Astrocyte (in vitro differentiated cells and primary cell): ENCODE measurements around the gene CORO2B. TPM values are rescaled to one million over a fixed set of nuclear protein-coding genes. Genes with fewer than 3 reads are reported as not detected.
A peak's percentile ranks its signal among the peaks of the same experiment; 100 is the strongest.

Source experiments
- DNase-seq: peaks from one replicate; pipeline ENCODE4 v3.0.0-alpha.2; 2010; ENCODE audit warnings: low read depth
- FAIRE-seq: peaks from 2 replicates; lab custom pipeline; 2011; peaks lifted over from hg19 to GRCh38; lab: Jason Lieb, UNC
- H2AFZ ChIP-seq: 2 replicates; pipeline ENCODE4 v1.6.0; 2012; ENCODE audit warnings: low read depth, low read length, inconsistent platforms
- H3K27ac ChIP-seq: 2 replicates; pipeline ENCODE4 v1.5.1; 2011; ENCODE audit warnings: low read depth, low read length, inconsistent platforms
- H3K27me3 ChIP-seq: 2 replicates; pipeline ENCODE4 v1.6.0; 2011; ENCODE audit warnings: low read length, inconsistent platforms; ENCODE audit not compliant: insufficient read depth
- H3K36me3 ChIP-seq: 2 replicates; pipeline ENCODE4 v1.5.1; 2011; ENCODE audit warnings: low read length, inconsistent platforms; ENCODE audit not compliant: insufficient read depth
- H3K4me1 ChIP-seq: 2 replicates; pipeline ENCODE4 v1.5.1; 2011; ENCODE audit warnings: low read length, inconsistent platforms; ENCODE audit not compliant: insufficient read depth
- H3K4me2 ChIP-seq: 2 replicates; pipeline ENCODE4 v1.6.0; 2012; ENCODE audit warnings: low read length, inconsistent platforms
- H3K4me3 ChIP-seq: 2 replicates; pipeline ENCODE4 v1.5.1; 2011; ENCODE audit warnings: low read depth, mild to moderate bottlenecking, low read length, inconsistent platforms; ENCODE audit not compliant: insufficient read depth
- H3K79me2 ChIP-seq: 2 replicates; pipeline ENCODE4 v1.6.0; 2012; ENCODE audit warnings: mild to moderate bottlenecking, low read length, inconsistent platforms; ENCODE audit not compliant: insufficient read depth
- H3K9ac ChIP-seq: 2 replicates; pipeline ENCODE4 v1.6.0; 2012; ENCODE audit warnings: mild to moderate bottlenecking, low read length, inconsistent platforms
- H3K9me3 ChIP-seq: 2 replicates; pipeline ENCODE4 v1.5.1; 2012; ENCODE audit warnings: low read depth, mild to moderate bottlenecking, low read length, inconsistent platforms; ENCODE audit not compliant: insufficient read depth
- H4K20me1 ChIP-seq: 2 replicates; pipeline ENCODE4 v1.6.0; 2012; ENCODE audit warnings: low read length, inconsistent platforms; ENCODE audit not compliant: insufficient read depth
- H3K27ac Mint-ChIP-seq: one replicate; pipeline ENCODE4 v1.8.0; 2021; ENCODE audit warnings: mild to moderate bottlenecking, mixed read lengths; ENCODE audit not compliant: unreplicated experiment
- H3K27me3 Mint-ChIP-seq: one replicate; pipeline ENCODE4 v1.8.0; 2021; ENCODE audit warnings: low read depth, mixed read lengths; ENCODE audit not compliant: unreplicated experiment
- H3K36me3 Mint-ChIP-seq: one replicate; pipeline ENCODE4 v1.8.0; 2021; ENCODE audit warnings: low read depth, mixed read lengths; ENCODE audit not compliant: unreplicated experiment
- H3K4me1 Mint-ChIP-seq: one replicate; pipeline ENCODE4 v1.8.0; 2021; ENCODE audit warnings: low read depth, mixed read lengths; ENCODE audit not compliant: unreplicated experiment
- H3K4me3 Mint-ChIP-seq: one replicate; pipeline ENCODE4 v1.8.0; 2021; ENCODE audit warnings: mild to moderate bottlenecking, moderate library complexity, mixed read lengths; ENCODE audit not compliant: unreplicated experiment
- H3K9me3 Mint-ChIP-seq: one replicate; pipeline ENCODE4 v1.8.0; 2021; ENCODE audit warnings: mild to moderate bottlenecking, mixed read lengths; ENCODE audit not compliant: unreplicated experiment
- CTCF ChIP-seq: IDR thresholded peaks from 2 replicates; pipeline ENCODE4 v1.5.1; 2011; ENCODE audit warnings: low read depth, mild to moderate bottlenecking, inconsistent platforms, low read length, moderate library complexity; ENCODE audit not compliant: insufficient read depth
- EZH2 ChIP-seq: IDR thresholded peaks from 2 replicates; pipeline ENCODE4 v1.6.1; 2012; ENCODE audit warnings: mild to moderate bottlenecking, low read length, inconsistent platforms; ENCODE audit not compliant: insufficient read depth
- total RNA-seq: library from RNA; stranded (reverse); gene quantifications from 2 replicates; pipeline ENCODE4 v1.2.1, GENCODE V29; 2021

Gene CORO2B
- total RNA-seq, 1 donor from 2014 or later: 7.4 TPM

- DNase-seq: no peak
- Histone ChIP-seq H3K27me3 (no peaks in the 10 kb centered on the region), H4K20me1 (peaks cover 32% of the 10 kb centered on the region), H3K9ac (no peak overlapping the region), H3K79me2 (peaks cover 97% of the 10 kb centered on the region), H3K36me3 (no peaks in the 10 kb centered on the region), H3K27ac (no peak overlapping the region), H3K4me2 (peak overlapping the region; percentile 24), H3K4me3 (no peak overlapping the region), H3K4me1 (peaks cover 46% of the 10 kb centered on the region), H3K9me3 (no peaks in the 10 kb centered on the region), H2AFZ (no peak overlapping the region)
- no peaks in the 10 kb centered on the region for H3K36me3 Mint-ChIP-seq
- no peak overlapping the region for H3K4me3 Mint-ChIP-seq
- no peak for FAIRE-seq
- no peak for TF ChIP-seq CTCF
- no peak for TF ChIP-seq EZH2
- H3K9me3 Mint-ChIP-seq: no peaks in the 10 kb centered on the region
- no peak overlapping the region for H3K27ac Mint-ChIP-seq
- H3K27me3 Mint-ChIP-seq: no peaks in the 10 kb centered on the region
- H3K4me1 Mint-ChIP-seq: peaks cover 15% of the 10 kb centered on the region
Measured at GRCh38 chr15:68593828-68594532, 15.2 kb downstream of the CORO2B start.

- FAIRE-seq: no peak
- Mint-ChIP-seq H3K27me3 (no peaks in the 10 kb centered on the region), H3K27ac (no peak overlapping the region), H3K4me3 (no peak overlapping the region), H3K9me3 (no peaks in the 10 kb centered on the region), H3K4me1 (peaks cover 18% of the 10 kb centered on the region), H3K36me3 (no peaks in the 10 kb centered on the region)
- no peaks in the 10 kb centered on the region for H3K9me3 ChIP-seq
- no peak overlapping the region for H3K4me3 ChIP-seq
- no peak for TF ChIP-seq CTCF
- no peak for TF ChIP-seq EZH2
- H3K9ac ChIP-seq: no peak overlapping the region
- no peak overlapping the region for H3K27ac ChIP-seq
- no peak overlapping the region for H2AFZ ChIP-seq
- no peaks in the 10 kb centered on the region for H3K36me3 ChIP-seq
- peaks cover 96% of the 10 kb centered on the region for H3K79me2 ChIP-seq
- peaks cover 46% of the 10 kb centered on the region for H3K4me1 ChIP-seq
- peaks cover 35% of the 10 kb centered on the region for H4K20me1 ChIP-seq
- DNase-seq: no peak
- H3K4me2 ChIP-seq: peak overlapping the region; percentile 24
- no peaks in the 10 kb centered on the region for H3K27me3 ChIP-seq
Measured at GRCh38 chr15:68594533-68595259, 15.9 kb downstream of the CORO2B start.

- no peak for DNase-seq
- Mint-ChIP-seq H3K36me3 (no peaks in the 10 kb centered on the region), H3K4me3 (no peak overlapping the region), H3K27ac (no peak overlapping the region), H3K9me3 (no peaks in the 10 kb centered on the region), H3K27me3 (no peaks in the 10 kb centered on the region), H3K4me1 (peaks cover 23% of the 10 kb centered on the region)
- Histone ChIP-seq H3K27me3 (no peaks in the 10 kb centered on the region), H3K4me2 (no peak overlapping the region), H3K9me3 (no peaks in the 10 kb centered on the region), H3K9ac (no peak overlapping the region), H3K27ac (no peak overlapping the region), H3K36me3 (no peaks in the 10 kb centered on the region), H2AFZ (no peak overlapping the region), H4K20me1 (peaks cover 40% of the 10 kb centered on the region), H3K79me2 (peaks cover 96% of the 10 kb centered on the region), H3K4me1 (peaks cover 47% of the 10 kb centered on the region), H3K4me3 (no peak overlapping the region)
- TF ChIP-seq CTCF (no peak), EZH2 (no peak)
- FAIRE-seq: no peak
Measured at GRCh38 chr15:68595260-68595564, 16.4 kb downstream of the CORO2B start.
